Right lobe of liver (tissue), 4 donors: ENCODE measurements around the gene IL1RN.

Experiments used
- CTCF ChIP-seq, 4 donors: fragments of 200-600 bp in 3 of 4; fragments of 450-650 bp in 1 of 4; IDR thresholded peaks; one replicate each; pipeline versions ENCODE4 v1.5.1 to v1.8.0; 2016 to 2022; ENCODE audit warnings: antibody characterized with exemption in 4 of 4, mild to moderate bottlenecking in 2 of 4
- POLR2A ChIP-seq: fragments of 450-650 bp; IDR thresholded peaks from one replicate; pipeline ENCODE4 v1.6.1; 2017; ENCODE audit warnings: antibody characterized with exemption, mild to moderate bottlenecking
- donor health status: DM: no; HTN: no; CAD: no.
- donor health status: DM: no; HTN: no; CAD: no.
- donor health status: DM: no; HTN: yes; CAD: no.

DNA sequence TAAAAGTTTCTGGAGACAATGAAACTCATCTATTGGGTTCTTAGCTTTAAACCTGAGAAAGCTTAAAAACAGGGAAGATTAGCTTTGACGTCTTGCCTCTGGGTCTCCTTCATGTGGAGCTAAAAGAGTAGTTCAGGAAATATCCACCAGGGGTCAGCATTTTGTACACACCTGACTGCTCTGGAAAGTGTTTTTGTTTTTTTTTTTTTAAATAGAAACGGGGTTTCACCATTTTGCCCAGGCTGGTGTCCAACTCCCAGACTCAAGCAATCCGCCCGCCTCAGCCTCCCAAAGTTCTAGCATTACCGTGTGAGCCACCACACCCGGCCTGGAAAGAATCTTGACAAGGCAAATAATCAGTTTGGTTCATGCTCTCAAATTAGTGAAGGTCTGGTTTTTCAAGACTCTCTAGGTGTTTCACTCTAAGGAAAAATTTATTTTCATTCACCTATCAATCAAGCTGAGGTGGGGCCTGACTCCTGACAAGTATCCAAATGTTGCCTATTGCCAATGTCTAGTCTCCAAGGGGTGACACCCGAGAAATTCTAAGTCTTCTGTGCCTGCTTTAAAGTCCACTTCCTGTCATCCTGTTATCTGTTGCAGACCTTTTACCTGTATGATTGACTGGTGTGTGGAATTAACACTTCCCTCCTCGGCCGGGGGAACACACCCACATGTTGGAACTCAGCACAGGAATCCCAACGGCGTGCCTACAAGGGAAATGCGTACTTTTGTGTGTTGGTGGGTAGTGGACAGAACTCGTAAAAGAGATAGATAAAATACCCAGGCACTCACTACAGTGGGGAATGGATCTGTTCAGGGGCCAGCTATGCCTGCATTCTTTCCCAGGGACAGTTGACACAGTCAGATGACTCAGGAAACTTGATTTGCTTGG lies 11.3 kb downstream of the IL1RN start:
- TF ChIP-seq POLR2A (no peak), CTCF (IDR thresholded peaks at IDR 0.05) (peak; percentile 76 to 89 (median 82))
